COR-L47 (cell line): ENCODE measurements around the gene SLC7A5.
"Not testable (repeated sequence)": the region's sequence is repeated elsewhere in the genome, so short reads cannot be mapped to it uniquely, and the experiment has no call there.

Experiments used
- DNase-seq: peaks from one replicate; lab custom pipeline; 2025; lab: John Stamatoyannopoulos, UW

Gene SLC7A5

DNA sequence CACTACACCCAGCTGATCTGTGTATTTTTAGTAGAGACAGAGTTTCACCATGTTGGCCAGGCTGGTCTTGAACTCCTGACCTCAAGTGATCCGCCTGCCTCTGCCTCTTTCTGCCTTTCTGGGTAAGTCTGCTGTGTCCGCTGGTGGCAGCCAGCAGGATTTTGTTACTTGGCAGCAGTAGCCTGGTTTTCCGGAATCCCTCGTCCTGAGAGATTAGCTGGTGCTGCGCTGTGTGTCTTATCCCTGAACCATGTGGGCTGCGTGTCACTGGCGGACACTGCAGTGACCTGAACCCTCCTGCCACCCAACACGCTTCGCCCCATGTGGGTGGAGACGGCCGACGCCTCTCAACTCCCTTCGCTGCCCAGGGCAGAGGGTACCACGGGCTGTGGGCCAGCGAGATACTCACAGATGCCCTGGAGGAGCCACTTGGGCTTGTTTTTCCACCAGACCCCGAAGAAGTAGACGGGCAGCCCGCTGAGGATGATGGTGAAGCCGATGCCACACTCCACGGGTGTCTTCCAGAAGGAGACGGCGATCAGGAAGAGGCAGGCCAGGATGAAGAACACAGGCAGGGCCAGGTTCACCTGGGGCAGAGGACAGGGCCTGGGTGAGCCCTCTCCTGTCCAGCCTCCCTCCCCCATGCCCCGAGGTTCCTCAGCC lies 35.2 kb downstream of the SLC7A5 start:
- DNase-seq = no peak

DNA sequence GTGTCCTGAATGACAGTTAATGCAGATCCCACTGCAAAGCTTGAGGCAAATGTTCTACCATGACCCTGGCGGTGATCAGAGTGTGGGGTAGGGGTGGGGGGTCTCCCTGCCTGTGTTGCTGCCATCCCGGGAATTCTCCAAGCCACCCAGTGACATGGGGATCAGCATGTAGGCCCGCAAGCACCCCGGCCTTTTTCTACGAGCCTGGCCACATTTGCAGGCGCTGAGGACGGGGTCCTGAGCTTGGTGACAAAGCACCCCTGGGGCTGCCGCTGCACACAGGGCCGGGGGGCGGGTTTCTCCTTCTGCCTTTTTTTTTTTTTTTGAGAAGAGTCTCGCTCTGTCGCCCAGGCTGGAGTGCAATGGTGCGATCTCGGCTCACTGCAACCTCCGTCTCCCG lies 35.8 kb downstream of the SLC7A5 start:
- DNase-seq = no peak

DNA sequence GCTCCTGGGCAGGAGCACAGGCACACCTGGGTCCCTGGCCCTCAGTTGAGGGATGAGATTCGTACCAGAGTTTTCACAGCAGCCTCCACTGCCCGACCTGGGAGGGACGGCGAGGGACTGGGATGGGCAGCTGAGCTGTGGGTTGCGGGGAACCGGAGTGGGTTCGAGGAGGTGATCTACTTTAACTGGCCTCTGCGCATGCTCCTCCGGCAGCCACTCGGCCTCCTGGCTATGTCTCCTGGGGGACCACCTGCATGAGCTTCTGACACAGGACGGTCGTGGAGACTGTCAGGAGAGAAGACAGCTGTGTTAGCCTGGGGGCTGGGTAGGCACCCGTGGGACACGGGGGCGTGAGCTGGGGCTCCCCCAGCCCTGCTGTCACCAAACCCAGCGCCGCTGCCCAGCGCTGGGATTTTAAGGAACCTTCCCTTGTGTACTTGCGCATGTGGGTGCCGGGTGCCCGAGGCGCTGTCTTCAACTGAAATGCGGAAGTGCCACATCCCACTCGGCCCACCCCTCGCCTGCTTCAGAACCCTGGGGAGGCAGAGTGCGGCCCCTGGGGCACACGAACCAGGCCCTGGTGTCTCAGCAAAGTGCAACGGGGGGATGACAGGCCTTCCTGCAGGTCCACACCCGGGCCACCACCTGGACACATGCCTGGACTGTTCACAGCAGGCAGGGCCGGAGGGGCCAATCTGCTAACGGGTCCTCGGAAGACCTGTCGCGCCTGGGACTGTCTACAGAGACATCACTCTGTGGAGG lies 36.4 kb downstream of the SLC7A5 start:
- DNase-seq = no peak

DNA sequence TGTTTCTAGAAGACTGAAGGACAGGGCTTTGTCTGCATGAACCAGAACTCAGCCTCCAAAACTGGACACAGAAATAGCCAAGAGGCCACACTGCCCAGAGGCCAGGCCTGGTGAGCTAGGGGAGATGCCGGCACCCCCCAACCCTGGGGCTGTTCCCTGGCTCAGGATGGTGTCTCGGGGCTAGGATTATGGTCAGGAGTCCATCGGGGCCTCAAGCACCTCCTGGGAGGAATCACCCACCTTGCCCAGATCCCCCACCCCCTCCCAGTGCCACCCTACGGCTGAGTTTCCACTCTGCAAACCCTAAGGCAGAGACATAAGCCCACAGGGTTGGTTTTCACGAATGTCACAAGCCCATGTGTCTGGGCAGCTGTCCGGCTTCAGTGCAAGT lies 37.2 kb downstream of the SLC7A5 start:
- DNase-seq = no peak

DNA sequence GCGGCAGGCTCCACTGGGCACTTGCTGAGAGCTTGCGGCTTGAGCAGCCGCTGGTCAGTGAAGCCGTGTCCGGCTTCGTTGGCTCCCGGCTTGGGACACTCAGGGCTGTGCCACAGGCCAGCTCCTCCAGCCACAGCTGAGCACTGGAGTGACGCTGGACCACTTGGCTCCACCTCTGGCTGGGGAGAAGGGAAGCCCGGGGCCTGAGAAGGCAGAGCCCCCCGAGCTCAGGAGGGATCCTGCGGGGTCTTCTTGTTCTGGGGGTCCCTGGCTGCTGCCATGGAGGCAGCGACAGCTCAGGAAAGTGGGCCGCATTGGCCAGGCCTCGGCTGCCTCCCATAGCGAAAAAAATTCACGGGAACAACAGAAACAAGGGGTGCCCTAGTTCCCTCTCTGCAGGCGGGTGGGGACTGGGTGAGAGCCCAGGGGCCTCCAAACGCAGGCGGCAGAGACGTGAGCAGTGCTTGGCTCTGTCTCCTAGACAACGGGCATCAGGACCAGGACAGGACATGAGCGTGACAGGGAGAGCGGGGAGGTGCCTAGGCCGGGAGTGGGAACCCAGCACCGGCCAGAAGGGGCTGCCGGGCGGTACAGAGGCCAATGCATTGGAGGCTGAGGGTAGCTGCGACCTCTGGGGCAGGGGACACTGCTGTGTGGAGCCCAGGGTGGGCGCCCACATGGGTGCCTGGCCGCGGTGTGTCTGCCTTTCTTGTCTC lies 37.7 kb downstream of the SLC7A5 start:
- no peak for DNase-seq

DNA sequence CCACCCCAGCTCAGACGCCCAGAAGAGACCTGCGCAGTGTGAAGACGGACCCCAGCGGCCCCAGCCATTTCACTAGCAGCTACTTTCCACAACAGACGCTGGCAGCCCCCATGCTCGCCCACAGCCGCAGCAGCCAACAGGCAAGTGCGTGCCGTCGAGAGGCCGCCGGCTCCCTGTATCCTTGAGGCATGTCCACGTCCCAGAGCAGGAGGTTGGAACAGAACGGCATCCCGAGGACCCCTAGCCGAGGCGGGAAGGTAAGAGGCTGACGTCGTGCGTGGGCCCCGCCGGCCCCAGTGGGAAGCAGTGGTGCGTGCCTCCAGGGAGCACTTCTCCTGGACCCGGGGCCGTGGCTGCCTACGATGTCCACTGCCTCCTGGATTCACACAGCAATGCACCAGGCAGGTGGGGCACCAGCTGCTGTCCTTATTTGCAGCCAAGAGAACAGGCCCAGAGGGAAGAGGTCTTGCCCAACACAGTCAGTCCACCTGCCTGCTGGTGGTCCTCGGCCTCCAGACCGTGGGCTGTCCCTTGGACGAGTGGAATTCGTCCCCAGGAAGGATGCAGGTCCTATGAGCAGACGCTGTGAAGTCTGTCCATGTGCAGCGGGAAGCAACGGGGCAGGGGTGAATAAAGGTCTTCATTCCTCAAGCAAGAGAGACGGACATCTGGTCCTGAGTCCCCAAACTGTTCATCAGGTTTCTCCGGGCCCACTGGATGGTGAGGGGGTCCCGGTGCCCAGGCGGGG lies 38.5 kb downstream of the SLC7A5 start:
- no peak for DNase-seq

DNA sequence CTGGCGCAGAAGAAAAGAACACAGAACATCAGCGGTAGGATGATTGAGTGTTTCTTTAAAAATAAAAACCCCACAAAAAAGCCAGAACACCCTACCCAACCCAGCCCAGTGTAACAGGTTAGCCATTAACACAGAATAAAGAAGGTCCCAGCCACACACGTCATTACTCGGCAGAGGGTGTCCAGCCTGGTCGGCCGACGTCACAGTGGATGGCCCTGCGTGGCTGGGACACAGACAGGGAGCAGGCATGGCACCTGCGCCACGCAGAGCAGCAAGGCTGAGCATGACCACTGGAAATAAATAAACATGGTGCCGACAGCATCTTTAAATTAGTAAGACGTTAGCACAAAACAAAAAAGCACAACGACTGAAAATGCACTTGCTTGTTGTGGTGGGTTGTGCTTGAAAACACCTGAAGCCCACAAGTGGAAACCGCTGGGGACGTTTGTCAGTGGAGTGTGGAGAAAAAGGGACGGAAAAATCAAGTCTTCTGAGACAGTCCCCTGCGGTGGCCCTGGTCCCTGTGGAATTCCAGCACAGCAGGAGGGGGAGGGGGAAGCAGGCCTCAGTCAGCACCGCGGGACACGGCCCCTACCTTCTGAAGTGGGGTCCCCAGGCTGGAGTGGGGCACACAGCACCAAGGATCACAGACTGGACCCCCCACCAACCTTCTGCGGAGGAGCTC lies 39.2 kb downstream of the SLC7A5 start:
- no peak for DNase-seq

DNA sequence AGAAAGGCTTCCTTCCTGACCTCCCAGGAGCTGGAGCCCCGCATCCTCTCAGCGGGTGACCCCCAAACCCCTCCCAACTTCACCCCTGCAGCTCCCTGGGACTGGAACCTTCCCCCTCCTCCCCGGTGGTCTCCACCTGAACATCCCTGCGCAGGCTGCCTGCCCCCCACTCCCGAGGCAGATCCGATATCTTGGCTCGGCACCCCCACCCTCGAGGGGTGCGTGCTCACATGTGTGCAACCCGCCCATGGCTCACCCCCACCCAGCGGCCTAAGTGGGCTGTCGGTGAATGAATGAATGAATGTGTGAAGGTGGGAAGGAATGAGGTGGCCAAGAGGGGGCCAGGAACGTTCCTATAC lies 39.7 kb downstream of the SLC7A5 start:
- no peak for DNase-seq

DNA sequence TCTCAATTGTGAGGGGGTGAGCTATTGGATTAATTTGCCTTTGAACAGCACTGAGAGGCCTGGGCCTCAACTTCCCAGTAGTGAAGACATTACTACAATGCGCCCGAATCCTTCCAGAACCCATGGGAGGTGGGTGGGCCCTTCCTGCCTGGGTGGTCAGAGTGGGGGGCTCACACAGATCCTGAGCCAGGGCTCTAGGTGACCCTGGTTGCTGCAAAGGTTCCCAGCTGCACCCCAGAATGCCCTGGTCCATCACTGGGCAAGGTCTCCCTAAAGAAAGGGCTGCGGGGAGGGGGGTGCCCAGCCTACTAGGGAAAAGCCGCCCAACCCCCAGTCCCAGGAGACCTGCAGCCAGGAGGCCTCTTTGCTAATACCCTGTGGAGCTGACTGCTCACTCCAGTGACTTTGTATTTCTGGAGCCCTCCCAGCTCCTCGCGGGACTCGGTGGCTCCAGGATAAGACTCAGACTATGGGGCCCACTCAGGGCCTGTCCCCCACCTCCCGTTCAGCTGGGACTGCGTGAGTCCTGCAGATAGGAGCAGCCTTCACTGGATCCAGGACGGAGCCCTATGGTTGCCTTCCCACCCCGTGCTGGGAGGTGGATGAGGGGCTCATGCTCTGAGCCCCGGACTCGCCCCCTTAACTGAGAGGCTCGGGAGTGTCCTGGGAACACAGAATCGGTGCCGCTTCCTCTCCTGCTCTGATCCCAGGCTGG lies 40.2 kb downstream of the SLC7A5 start:
- no peak for DNase-seq

DNA sequence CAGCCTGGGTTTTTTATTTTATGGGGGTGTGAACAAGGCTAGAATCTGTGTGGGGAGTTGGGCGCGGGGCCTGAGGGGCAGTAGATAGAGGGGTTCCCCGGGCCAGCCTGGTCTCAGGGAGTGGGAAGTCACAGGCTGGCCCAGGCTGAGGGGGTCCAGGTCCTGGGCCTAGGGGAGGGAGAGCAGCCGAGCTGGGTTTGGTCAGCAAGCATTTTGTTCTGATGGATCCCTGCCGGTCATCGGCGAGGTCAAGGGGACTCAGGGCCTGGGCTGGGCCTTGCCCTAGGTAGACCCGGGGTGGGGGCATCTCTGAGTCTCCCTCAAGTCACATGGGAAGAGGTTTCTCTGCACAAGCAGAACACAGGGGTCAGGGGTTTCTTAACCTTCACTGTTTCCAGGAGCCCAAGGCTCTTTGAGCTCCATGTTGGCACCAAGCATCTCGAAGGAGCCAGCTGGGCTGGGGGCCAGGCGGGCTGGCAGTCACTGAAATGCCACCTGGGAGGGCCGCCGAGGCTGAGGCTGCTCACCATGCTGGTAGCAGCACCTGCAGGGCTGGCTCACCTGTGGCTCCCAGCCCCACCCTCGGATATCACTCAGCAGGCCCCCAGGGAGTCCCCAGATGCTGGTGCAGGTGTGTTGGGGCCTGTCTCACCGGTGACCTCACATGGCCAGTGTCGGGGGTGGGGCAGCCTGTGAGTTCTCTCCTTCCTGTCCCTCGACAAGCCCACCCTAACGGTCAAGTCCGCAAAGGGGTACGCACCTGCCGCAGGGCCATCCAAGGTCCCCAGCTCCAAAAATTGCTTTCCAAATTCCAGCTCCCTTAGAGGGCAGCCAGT lies 41.0 kb downstream of the SLC7A5 start:
- peak; percentile 80 for DNase-seq

DNA sequence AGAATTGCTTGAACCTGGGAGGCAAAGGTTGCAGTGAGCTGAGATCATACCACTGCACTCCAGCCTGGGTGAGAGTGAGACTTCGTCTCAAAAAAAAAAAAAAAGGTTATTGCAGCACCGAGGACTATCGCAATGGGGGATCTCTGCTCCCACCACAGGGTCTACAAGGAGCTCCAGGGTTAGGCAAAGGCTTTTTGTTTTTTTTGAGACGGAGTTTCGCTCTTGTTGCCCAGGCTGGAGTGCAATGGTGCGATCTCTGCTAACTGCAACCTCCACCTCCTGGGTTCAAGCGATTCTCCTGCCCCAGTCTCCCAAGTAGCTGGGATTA lies 41.8 kb downstream of the SLC7A5 start:
- not testable (repeated sequence) for DNase-seq

DNA sequence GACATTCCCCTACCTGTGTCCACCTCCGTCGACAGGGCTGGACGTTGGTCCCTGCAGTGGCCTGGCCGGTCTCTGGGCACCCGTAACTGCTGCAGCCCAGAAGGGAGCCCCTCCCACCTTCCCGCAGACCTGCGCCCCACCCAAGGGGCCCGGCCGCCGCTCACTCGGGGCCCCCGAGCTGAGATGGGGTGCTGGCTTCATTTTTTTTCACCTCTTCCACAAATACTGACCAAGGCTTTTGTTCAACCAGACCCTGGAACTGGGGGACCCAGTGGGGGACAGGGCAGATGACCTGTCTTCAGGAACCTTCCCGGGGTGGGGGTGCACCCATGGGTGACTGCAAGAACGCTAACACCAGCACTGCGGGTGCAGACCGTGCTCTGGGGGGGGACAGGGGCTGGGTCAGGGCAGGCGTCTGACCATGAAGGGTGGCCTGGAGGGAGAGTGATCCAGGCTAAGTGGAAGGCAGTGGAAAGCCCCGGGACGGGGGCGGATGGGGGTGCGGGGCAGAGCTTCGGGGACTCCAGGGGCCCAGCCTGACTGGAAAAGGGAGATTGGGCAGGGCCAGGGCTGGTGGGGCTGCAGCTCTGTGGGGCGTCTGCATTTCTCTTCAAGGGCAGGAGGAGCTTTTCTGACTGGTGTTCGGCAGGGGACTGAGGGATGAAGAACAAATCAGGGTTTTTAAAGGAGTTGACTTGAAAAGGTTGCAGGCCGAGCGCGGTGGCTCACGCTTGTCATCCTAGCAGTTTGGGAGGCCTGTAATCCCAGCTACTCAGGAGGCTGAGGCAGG lies 42.3 kb downstream of the SLC7A5 start:
- no peak for DNase-seq

DNA sequence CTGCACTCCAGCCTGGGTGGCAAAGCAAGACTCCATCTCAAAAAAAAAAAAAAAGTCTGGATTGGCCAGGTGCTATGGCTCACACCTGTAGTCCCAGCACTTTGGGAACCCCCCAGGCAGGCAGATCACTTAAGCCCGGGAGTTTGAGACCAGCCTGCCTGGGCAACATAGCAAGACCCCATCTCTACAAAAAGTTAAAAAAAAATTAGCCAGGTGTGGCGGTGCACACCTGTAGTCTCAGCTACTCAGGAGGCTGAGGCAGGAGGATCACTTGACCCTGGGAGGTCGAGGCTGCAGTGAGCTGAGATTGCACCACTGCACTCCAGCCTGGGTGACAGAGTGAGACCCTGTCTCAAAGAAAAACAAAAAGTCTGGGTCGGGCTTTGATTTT lies 42.9 kb downstream of the SLC7A5 start:
- DNase-seq = not testable (repeated sequence)

DNA sequence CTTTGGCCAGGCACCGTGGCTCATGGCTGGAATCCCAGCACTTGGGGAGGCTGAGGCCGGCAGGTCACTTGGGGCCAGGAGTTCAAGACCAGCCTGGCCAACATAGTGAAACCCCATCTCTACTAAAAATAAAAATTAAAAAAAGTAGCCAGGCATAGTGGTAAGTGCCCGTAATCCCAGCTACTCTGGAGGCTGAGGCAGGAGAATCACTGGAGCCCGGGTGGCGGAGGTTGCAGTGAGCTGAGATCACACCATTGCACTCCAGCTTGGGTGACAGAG lies 43.5 kb downstream of the SLC7A5 start:
- not testable (repeated sequence) for DNase-seq

DNA sequence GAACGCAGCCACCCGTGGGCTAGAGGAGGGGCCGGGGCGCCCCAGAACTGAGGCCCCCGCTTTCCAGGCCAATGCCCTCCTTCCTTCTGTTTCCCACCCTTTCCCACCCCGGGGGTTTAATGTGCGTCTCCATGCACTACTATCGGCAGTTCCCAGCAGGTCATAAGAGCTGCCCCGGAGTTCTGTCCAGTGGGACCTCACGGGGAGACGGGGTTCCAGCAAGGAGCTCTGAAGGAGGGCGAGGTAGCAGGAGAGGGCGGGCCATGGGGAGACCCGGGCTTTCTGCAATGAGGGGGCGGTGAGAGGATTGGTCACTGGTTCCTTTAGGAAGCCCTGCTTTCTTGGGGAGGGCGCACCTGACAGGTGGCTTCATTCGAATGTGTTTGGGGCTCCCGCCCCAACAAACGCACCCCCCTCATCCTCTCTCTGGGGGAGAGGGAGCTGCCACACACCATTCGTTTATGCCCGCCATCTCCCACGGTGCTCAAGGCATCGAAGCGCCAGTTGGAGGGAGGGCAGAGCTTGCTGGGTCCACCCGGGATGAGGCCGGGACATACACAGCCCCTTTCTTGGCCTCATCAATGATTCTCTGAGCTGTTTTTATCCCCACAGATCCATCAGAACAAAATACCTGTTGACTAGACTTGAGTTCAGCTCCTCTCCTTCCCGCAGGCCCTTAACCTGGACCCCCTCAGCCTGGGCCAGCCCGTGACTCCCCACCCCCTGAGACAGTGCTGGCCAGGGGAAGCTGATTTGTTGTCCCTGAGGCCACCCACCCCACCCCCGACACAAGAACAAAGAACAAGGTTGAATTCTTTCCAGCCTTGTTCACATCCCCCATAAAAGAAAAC lies 44.1 kb downstream of the SLC7A5 start:
- DNase-seq = no peak

DNA sequence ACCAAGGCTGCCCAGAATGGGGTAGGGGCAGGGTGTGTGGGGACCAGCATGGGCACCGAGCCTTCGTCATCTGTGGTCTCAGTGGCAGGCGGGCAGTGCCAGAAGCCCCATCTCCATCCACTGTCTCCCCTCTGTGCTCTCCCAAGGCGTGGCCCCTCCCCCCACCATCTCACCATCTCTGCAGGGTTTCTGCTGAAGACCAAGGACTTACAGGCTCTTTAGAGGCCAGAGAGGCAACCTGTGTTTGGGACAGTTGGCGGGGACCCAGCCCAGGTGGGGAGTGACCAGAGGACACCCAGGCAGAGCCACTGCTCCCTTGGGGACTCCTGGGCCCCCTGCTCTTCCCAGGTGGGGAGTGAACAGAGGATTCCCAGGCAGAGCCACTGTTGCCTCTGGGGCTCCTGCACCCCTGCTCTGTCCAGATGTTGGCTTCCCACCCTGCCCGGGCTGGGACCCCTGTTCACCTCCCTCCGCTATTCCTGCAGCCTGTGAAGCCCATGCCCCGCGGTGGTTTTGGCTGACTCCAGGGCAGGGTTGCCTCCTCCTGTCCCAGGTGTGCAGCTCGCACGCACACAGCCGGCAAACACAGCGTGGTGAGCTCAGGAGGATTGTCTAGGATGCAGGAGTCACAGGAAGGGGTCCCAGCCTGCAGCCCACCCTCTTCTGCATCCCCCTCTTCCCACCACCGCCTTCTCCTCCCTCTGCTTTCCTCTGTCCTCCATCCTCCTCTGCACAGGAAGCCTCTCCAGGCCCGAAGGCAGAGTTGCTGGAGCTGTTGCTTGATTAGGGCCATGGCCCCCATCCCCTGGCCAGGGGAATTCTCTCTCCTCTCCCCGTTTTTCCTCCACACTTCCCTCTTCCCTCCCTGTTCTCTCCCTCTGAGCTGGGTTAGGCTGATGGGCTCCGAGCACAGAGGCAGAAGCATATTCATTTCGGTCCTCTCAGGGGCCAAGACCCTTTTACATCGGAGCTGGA lies 45.0 kb downstream of the SLC7A5 start:
- DNase-seq = no peak

DNA sequence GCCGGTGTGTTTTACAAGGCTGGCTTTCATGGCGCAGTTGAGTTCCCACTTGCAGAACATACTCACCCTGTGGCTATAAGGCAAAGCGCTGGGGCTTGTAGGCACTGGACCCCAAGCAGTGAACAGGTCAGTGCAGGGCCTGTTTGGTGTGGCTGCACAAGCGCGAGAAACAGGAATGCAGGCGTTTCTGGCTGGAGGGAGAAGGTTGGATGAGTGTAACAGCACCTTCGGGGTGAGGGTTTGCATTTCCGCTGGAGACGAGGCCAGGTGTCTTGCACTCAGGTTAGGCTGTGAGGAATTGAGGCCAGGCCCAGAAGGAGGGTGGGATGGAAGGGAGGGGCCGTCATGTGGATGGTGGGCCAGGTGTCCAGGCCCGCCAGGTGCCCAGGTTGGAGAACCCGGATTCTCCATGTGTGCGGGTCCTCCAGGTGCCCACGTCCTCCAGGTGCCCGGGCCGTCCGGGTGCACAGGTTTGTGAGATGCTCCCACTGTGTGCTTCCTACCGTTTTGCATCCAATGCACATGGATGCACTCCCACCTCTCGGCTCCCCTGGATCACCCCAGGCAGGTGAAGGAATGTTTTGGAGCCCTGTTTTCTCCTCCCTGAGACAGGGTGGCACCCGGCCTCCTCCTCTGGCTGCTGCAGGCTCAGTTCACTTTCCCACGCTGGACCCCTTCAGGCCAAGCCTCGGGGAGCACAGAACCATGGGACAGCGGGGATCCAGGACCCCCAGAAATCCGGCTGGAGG lies 46.0 kb downstream of the SLC7A5 start:
- no peak for DNase-seq
